GM21723 (cell line): ENCODE data around the gene ZFAND6.
"Not testable (repeated sequence)": the region's sequence is repeated elsewhere in the genome, so short reads cannot be mapped to it uniquely, and the experiment has no call there.

Experiments used
- ATAC-seq: cut with Tn5 transposase; IDR thresholded peaks from one replicate; pipeline ENCODE4 v1.9.1; 2021; ENCODE audit warnings: mild to moderate bottlenecking, moderate library complexity; ENCODE audit not compliant: unreplicated experiment

ZFAND6 gene

DNA sequence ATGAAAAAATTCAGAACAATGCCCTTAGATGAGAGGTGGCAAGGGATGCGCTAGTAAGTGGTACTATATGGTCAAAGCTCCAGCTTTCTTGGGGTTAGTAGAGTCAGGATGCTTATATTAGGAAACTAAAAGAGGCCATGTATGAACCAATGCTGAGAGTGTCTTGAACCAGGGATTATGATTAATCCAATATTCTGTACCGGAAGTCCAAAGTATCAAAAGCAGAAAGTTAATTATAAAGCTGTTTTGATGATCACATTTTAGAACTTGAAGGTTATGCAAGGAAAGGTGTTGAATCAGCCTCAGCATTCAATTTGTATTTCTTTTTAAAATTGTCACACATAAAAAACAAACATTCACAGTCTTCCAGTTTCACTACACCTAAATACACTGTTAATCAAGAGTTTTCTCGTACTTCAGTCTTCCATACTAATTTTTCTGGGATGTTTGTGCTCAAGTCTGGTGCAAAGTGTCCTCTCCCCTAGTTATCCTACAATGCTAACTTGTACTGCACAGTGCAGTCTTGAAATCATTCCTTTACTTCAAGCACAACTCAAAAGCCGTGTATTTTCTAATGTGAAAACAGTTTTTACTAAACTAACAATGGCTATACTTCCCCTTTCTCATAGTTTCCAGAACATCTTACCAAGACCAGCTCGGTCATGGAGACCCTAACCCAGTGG, 82.6 kb downstream of the ZFAND6 start:
- ATAC-seq, result no peak

DNA sequence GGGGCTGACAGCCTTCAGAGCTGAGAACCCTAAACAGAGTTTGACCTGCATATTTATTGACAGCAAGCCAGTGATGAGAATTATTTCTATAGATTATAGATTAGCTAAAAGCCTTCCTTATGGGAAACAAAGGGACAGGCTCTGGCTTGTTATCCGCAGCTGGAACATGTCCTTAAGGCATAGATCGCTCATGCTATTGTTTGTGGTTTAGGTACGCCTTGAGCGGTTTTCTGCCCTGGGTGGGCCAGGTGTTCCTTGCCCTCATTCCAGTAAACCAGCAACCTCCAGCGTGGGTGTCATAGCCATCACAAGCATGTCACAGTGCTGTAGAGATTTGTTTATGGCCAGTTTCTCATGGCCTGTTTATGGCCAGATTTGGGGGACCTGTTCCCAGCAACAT, 83.2 kb downstream of the ZFAND6 start:
- no peak for ATAC-seq

DNA sequence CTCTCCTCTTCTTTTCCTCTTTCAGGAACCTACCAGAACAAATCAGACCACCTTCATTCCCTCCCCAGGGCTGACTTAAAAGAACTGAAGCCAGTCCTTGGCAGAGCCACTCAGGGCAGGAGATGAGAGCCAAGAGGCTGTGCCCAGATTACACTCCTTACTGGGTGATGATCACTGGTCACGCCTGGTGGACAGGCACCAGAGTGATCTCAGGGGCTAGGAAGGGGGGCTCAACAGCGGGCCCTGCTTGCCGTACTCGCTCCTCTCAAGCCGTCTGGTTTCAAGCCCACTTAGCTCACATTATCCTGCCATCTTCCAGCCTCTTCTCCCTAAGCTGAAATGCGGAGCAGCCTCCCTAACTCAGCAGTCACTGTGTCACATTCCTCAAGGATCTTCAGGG, 91.7 kb downstream of the ZFAND6 start:
- ATAC-seq, result no peak

DNA sequence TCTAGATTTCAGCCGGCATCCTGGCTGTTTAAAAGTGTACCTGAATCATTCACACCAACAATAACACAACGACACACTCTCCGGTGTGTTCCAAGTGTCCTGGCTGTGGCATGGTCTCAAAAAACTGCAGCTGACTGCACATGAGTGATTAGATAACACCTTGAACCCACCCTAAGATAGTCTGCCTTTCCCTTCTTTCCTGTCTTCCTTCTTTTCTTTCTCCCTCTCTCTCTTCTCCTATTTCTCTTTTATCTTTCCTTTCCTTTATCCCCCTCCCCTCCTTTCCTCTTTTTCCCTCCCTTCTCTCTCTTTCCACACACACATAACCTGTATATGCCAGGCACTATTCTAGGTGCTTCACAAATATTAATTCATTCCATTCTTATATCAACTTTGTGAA, 92.1 kb downstream of the ZFAND6 start:
- no peak for ATAC-seq

DNA sequence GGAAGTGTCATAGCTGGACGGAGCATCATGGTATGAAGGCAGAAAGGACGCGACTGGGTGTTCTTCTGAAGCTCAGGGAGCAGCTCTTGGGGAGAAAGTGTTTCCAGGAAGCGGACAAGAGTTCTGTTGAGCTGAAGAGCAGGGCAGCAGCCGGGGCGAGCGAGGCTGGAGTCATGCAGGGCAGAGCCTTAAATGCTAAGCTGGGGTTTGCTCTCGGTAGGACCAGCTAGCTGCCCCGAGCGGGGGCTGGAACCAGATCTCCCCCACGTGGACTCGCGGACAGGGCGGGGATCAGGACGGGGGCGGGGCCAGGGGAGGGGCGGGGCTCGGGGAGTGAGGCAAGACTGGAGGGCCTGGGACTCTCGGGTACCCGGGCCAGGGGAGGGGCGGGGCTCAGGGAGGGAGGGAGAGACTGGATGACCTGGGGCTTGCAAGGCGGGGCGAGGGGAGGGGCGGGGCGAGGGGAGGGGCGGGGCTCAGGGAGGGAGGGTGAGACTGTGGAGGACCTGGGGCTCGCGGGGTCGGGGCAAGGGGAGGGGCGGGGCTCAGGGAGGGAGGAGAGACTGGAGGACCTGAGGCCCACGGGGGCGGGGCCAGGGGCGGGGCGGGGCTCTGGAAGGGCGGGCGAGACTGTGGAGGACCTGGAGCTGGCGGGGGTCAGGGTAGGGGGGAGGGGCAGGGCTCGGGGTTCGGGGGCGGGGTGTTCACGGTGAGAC, 92.9 kb downstream of the ZFAND6 start:
- peak; percentile 60 for ATAC-seq

DNA sequence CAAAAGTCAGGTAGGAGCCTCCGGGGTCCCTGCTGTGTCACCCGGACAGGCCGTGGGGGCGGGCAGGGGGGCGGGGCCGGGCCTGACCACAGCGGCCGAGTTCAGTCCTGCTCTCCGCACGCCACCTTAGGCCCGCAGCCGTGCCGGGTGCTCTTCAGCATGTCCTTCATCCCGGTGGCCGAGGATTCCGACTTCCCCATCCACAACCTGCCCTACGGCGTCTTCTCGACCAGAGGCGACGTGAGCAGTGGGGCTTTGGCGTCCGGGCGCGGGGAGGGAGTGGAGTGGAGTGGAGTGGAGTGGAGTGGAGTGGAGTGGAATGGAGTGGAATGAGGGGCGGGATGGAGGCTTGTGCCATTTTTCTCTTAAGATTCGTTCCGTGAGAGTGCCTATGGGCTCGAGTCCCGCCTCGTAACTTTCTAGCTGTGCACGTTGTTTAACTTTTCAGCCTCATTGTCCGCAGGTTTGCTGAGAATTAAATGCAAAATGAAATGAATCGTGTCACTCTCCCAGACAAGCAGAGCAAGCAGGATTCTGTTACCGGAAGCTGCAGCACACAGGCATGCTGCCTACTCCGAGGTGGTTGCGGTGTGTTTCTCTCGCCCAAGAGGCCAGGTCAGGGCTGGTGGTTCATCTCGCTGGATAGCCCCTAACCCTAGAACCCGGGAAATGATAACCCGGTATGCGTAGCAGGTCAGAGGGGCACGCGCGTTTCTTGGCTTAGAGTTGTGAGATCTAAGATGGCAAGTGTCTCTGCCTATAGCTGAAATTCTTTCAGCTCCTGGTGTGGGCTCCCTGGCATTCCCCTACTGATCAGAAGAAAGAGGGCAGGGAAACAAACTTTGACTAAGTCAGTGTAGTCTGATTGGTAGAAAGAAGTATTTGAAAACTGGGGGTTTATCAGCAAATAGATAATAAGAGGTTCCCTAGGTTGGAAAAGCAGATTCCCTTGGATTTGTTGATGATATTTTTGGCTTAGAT, 93.7 kb downstream of the ZFAND6 start, which contains the start of gene FAH:
Gene FAH (plus strand): TSS at position 104 of the 981 bp plus-strand sequence. CDS start 56 bp downstream, at position 160.
- ATAC-seq, result peak; percentile 63

DNA sequence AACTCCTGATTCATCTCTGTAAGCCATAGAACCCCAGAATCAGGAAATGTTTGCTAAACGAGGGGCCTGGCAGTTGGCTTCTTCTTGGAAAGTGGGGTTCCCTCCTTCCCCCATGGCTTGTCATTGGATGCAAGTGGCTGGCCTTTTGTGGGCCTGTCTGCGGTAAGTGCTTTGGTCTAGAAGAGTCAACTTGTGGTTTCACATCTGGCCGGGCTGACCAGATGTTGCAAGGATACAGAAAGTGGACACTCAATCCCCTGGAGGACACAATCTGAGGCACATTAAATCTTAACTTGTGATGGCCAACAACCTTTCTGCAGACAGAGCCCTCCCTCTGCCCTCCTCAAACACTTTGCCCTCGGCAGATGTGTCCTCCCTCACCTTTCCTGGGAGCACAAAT, 94.4 kb downstream of the ZFAND6 start:
- ATAC-seq, result no peak

DNA sequence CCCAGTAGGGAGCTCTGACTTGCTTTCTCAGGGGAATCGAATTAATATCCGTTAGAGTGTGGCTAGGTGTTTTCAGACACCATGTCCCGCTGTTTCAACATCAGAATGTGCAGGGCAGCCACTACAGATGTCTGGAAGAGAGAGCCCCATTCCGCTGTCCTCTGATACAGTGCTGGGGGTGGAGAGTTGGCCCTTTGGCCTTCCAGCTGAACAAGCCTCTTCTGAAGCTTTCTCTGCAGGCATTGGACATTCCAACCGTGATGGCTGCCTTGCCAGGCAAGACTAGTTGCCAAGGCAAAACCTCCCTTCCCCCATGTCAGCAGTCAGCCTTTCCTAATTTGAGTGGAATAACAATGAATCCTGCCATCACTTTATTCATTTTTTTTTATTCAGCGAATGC, 94.9 kb downstream of the ZFAND6 start:
- no peak for ATAC-seq

DNA sequence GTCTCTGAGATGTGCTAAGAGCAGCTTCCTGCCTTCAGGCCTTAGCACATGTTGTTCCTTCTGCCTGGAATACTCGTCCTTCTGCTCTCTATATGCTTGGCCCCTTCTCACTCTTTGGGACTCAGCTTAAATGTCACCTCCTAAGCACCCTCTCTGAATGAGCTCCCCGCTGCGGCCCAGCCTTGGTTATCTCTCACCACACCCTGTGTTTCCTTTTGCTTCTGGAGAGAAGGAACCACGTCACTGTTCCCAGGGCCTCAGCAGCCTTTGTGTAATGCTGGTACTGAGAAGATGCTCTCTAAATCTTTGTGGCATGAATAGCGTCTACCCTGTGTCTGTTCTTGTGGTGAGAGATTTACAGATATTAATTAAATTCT, 95.5 kb downstream of the ZFAND6 start:
- no peak for ATAC-seq

DNA sequence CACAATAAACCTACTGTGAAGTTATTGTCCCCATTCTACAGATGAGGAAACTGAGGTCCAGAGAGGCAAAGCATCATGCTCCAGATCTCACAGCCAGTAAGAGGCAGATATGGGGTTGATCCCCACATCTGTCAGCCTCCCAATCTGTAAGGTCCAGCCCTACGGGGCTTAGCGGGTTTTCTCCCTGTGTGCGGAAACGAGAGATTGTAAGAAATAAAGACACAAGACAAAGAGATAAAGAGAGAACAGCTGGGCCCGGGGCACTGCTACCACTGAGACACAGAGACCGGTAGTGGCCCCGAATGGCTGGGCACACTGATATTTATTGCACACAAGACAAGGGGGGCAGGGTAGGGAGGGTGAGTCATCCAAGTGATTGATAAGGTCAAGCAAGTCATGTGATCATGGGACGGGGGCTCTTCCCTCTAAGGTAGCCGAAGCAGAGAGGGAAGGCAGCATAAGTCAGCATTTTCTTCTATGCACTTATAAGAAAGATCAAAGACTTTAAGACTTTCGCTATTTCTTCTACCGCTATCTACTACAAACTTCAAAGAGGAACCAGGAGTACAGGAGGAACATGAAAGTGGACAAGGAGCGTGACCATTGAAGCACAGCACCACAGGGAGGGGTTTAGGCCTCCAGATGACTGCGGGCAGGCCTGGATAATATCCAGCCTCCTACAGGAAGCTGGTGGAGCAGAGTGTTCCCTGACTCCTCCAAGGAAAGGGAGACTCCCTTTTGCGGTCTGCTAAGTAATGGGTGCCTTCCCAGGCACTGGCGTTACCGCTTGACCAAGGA, 96.1 kb downstream of the ZFAND6 start:
- ATAC-seq, result not testable (repeated sequence)

DNA sequence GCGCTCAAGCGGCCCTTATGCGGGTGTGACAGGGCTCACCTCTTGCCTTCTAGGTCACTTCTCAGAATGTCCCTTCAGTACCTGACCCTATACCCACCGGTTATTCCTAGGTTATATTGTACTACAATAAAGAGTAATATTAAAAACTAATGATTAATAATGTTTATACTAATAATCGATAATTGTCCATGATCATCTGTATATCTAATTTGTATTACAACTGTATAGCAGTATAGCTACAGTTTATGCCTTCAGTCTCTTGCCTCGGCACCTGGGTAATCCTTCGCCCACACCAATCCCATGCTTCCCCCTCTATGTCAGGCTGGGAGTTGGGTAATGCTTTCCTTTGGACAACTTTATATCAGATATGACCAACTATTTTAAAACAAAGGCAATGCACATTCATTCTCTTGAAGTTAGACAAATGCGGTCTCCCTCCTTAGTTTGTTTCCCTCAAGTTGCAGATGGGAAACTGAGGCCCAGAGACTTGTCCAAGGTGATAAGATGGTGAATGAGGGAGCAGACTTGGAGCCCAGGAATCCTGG, 96.8 kb downstream of the ZFAND6 start:
- no peak for ATAC-seq

DNA sequence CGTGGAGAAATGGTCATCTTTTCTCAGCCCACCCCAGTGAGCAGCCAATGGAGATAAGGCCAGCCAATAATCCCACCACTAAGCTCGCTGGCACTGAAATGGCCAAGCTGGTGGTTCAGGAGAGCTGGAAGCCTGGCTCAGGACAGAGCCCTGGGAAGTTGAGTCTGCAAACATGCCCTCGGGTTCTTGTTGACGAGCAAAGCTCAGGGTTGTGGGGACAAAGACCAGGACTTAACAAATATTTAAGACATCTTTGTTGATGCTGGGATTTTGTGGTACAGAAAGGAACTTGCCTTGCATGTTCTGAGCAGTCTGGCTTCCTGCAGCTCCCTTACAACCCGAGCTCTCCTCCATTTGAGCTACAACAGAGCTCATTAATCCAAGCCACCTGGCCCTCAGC, 97.7 kb downstream of the ZFAND6 start:
- no peak for ATAC-seq

DNA sequence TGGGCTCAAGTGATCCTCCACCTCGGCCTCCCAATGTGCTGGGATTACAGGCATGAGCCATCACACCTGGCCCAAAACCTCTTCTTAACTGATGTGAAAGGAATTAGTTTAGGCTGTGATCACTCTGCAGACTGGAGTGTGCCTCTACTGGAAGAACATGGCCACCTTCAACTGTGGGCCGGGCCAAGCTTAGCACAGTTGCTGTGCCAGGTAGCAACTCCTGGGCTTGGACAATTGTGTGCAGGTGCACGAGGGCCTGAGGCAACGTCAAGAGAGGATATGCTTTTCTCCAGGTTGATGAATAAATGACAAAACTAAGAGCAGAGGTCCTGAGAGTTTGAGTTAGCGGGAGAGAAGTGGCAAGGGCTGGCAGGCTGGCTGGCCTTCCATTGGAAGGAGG, 99.8 kb downstream of the ZFAND6 start:
- ATAC-seq, result no peak

DNA sequence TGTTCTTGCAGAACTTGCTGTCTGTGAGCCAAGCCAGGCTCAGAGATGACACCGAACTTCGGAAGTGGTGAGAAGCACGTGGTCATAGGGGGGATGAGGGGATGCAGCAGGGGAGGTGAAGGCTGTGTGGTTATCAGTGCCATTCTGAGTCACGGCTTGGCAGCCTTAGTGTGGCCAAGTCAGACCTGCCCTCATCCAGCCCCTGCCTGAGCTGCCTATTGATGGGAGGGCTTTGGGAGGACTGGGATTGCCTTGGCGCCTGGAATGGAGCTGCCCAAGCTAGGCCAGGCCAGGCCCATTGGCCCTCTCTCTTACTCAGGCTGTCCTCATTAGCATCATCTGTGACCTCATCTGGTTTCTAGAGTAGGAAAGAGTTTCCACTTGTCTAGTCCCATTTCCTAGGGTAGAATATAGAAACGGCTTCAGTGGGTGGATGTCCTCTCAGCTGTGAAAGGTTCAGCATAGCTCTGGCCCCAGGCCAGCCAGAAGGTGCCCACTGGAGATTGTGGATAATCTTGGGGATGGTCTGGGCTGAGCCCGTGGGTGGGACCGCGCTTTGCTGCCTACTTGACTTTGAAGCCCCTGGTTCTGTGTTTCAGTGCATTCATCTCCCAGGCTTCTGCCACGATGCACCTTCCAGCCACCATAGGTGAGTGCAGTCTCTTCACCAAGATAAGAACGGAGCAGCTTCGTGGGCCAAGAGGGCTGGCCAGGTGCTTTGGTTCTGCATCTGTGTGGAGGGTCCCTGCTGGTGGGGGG, 100.5 kb downstream of the ZFAND6 start:
- ATAC-seq, result no peak

DNA sequence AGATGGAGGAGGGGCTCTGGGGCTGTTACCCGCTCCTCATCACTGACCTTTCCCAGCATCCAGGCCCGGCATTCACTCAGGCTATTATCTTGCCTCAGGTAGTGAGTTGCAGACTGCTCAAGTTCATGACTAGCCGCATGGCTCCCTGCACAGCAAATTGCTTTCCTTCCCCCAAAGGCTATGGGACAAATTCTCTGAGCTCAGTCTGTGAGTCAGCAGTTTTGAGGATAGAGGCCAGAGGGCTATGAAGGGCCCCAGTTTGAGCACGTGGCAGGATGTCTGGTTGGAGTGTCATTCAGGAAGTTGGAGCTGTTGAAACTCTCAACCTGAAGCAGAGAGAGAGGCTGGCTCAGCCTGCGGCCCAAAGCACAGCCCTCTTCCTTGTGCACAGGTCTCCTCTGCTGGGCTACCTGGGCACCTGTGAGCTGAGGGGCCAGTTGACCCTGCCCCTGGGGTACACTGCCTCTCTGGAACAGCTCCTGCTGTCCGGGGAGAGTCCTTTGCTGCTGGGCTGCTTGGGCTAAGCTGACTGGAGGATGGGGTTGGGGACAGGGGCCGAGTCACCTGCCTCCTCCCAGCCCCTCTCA, 101.2 kb downstream of the ZFAND6 start:
- ATAC-seq, result peak; percentile 81

DNA sequence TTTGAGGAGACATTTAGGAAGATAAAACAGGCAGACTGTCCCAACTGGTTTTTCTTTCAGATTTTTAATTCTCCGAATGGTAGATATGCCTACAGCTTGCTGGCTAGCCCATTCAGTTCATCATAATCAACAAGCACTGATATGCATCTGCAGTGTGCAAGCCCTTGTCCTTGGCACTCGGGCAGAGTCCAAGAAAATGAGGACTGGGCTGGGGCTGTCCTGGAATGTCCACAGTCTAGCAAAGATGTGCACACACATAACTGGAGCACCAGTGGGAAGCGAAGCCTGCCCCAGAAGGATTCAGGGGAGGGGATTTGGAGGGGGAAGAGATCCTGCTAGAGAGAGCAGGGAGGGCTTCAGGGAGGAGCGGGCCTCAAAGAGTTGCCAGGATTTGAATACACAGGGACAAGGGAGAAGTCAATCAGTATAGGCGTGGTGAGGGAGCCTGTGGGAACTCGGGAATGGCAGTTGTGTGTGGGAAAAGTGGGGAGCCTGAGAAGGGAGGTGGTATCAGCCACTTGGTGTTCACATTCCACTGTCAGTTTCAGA, 102.1 kb downstream of the ZFAND6 start:
- ATAC-seq, result no peak

DNA sequence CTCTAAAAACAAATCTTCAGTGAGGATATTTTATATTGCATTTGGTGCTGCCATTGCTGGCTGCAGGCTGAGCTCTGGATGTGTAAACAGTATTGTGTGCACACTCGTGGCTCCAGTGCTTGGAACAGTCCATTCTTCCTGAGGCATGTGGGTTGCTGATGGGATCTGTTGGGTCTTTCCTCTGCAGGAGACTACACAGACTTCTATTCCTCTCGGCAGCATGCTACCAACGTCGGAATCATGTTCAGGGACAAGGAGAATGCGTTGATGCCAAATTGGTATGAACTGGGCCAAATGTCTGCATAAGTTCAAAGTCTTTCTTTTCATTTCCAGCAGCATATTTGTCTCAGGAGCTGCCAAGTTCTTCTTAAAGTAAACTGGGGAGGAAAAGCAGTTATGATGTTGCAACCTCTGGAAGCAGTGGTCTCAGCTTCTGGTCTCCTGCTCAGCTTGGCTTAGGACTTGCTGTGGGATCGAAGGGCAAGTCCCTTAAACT, 102.6 kb downstream of the ZFAND6 start:
- ATAC-seq, result no peak

DNA sequence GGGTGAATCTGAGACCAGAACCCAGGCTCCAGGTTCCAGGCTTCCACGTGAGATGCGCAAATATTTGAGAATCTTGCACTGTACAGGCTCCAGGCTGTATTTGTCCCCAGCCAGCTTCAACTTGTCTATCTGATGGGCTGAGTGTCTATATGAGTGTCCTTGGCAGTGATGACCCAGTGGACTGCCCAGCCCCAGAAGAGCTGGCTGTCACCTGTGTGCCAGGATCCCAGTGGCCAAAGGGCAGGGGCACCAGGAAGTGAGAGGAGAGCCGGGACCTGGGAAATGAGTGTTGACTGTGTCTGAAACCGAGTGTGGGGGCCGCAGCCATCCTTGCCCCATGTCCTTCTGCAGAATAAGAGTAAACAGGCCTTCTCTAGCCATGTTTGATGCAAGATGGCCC, 103.7 kb downstream of the ZFAND6 start:
- no peak for ATAC-seq

DNA sequence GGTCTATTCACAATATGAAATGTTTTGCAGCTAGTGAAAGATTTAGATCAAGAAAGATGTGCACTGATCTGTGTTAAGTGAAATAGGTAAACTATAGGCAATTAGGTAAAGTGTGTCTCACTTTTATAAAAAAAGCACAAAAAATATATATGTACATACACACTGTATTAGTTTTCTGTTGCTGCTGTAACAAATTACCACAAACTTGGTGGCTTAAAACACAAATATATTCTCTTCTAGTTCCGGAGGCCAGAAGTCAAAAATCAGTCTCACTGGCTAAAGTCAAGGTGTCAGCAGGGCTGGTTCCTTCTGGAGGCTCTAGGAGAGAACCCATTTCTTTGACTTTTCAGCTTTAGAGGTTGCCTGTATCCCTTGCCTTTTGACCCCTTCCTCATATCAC, 104.4 kb downstream of the ZFAND6 start:
- no peak for ATAC-seq
